Measurements from ENCODE around the gene GRIN2C. TPM values are rescaled to one million over a fixed set of nuclear protein-coding genes. Genes with fewer than 3 reads are reported as not detected.

The GRIN2C gene
- total RNA-seq, 2 donors from 2014 or later: 0.42 to 1.4 TPM

GRCh38 chr17:74866198-74866835, 6.6 kb upstream of the GRIN2C start:
- Histone ChIP-seq H3K4me1 (ENCODE audit: control insufficient read depth in 1 of 2, low read depth in 2 of 2) (peaks cover 7% of the 10 kb centered on the region in 2 donors), H3K27ac (no peak overlapping the region), H3K9me3 (no peaks in the 10 kb centered on the region), H3K4me3 (no peak overlapping the region), H3K36me3 (no peaks in the 10 kb centered on the region), H3K27me3 (replicated peaks; ENCODE audit: insufficient read depth) (no peaks in the 10 kb centered on the region)
- ATAC-seq (ENCODE audit: insufficient number of reproducible peaks, low FRiP score, low read depth): no peak
- TF ChIP-seq CTCF (IDR thresholded peaks at IDR 0.05): no peak
- no peak for DNase-seq (ENCODE audit: low spot score)

- no peak for ATAC-seq (ENCODE audit: insufficient number of reproducible peaks, low FRiP score, low read depth)
- DNase-seq (ENCODE audit: low spot score): no peak
- no peaks in the 10 kb centered on the region for H3K36me3 ChIP-seq
- H3K27ac ChIP-seq: no peak overlapping the region
- H3K4me3 ChIP-seq: no peak overlapping the region
- H3K9me3 ChIP-seq: no peaks in the 10 kb centered on the region
- no peak for TF ChIP-seq CTCF (IDR thresholded peaks at IDR 0.05)
- H3K4me1 ChIP-seq (ENCODE audit: control insufficient read depth in 1 of 2, low read depth in 2 of 2): peaks cover 13% of the 10 kb centered on the region in 2 donors
- H3K27me3 ChIP-seq (replicated peaks; ENCODE audit: insufficient read depth): no peaks in the 10 kb centered on the region
Measured at GRCh38 chr17:74865504-74866197, 6.0 kb upstream of the GRIN2C start.

- Histone ChIP-seq H3K4me3 (no peak overlapping the region), H3K27me3 (replicated peaks; ENCODE audit: insufficient read depth) (no peaks in the 10 kb centered on the region), H3K36me3 (no peaks in the 10 kb centered on the region), H3K4me1 (ENCODE audit: control insufficient read depth in 1 of 2, low read depth in 2 of 2) (peaks cover 21% of the 10 kb centered on the region in 2 donors), H3K27ac (no peak overlapping the region), H3K9me3 (no peaks in the 10 kb centered on the region)
- DNase-seq (ENCODE audit: low spot score) (no peak), ATAC-seq (ENCODE audit: insufficient number of reproducible peaks, low FRiP score, low read depth) (peak; percentile 51)
- TF ChIP-seq CTCF (IDR thresholded peaks at IDR 0.05): peak; percentile 97
Measured at GRCh38 chr17:74864866-74865395, 5.2 kb upstream of the GRIN2C start.

- DNase-seq (ENCODE audit: low spot score) (no peak), ATAC-seq (ENCODE audit: insufficient number of reproducible peaks, low FRiP score, low read depth) (no peak)
Measured at GRCh38 chr17:74864297-74864865, 4.7 kb upstream of the GRIN2C start.

More at GRCh38 chr17:74864297-74864865, 4.7 kb upstream of the GRIN2C start:
- Histone ChIP-seq H3K9me3 (no peaks in the 10 kb centered on the region), H3K27me3 (replicated peaks; ENCODE audit: insufficient read depth) (no peaks in the 10 kb centered on the region), H3K27ac (no peak overlapping the region), H3K36me3 (no peaks in the 10 kb centered on the region), H3K4me3 (no peak overlapping the region), H3K4me1 (ENCODE audit: control insufficient read depth in 1 of 2, low read depth in 2 of 2) (peaks cover 21 to 25% of the 10 kb centered on the region in 2 donors)
- no peak for TF ChIP-seq CTCF (IDR thresholded peaks at IDR 0.05)

Data from thoracic aorta (tissue), 2 donors.